OCI-LY1 (cell line): Measurements from ENCODE around the gene SLC11A1.

ENCODE experiments used
- H2AFZ ChIP-seq: fragments of 200-600 bp; sonication (generic), shearing (Covaris generic); 2 replicates; pipeline ENCODE4 v1.6.0; 2014; ENCODE audit warnings: antibody characterized with exemption, mild to moderate bottlenecking, low read length
- H3F3A ChIP-seq: fragments of 200-600 bp; sonication (generic), shearing (Covaris generic); 2 replicates; pipeline ENCODE4 v1.6.0; 2014; ENCODE audit warnings: mild to moderate bottlenecking, antibody characterized with exemption, low read length, moderate library complexity; ENCODE audit not compliant: insufficient read depth
- H3K27ac ChIP-seq: fragments of 200-600 bp; sonication (generic); 2 replicates; pipeline ENCODE4 v1.5.1; 2014; ENCODE audit warnings: low read length, mixed run types, mild to moderate bottlenecking, low read depth; ENCODE audit not compliant: poor library complexity, severe bottlenecking
- H3K27me3 ChIP-seq: fragments of 200-600 bp; sonication (generic); 2 replicates; pipeline ENCODE4 v1.6.0; 2014; ENCODE audit warnings: antibody characterized with exemption, mild to moderate bottlenecking, low read length, moderate library complexity; ENCODE audit not compliant: insufficient read depth
- H3K36me3 ChIP-seq: fragments of 200-600 bp; sonication (generic); 2 replicates; pipeline ENCODE4 v1.6.1; 2014; ENCODE audit warnings: mild to moderate bottlenecking, antibody characterized with exemption, low read length, moderate library complexity, mixed read lengths; ENCODE audit not compliant: insufficient read depth
- H3K4me1 ChIP-seq: fragments of 200-600 bp; sonication (generic); 2 replicates; pipeline ENCODE4 v1.5.1; 2014; ENCODE audit warnings: mild to moderate bottlenecking, low read length, moderate library complexity; ENCODE audit not compliant: insufficient read depth, severe bottlenecking
- H3K4me2 ChIP-seq: fragments of 200-600 bp; sonication (generic), shearing (Covaris generic); 2 replicates; pipeline ENCODE4 v1.6.1; 2014; ENCODE audit warnings: low read length
- H3K4me3 ChIP-seq: fragments of 200-600 bp; sonication (generic); 2 replicates; pipeline ENCODE4 v1.5.1; 2014; ENCODE audit warnings: low read length, low read depth, mild to moderate bottlenecking, mixed read lengths; ENCODE audit not compliant: poor library complexity, severe bottlenecking
- H3K79me2 ChIP-seq: fragments of 200-600 bp; shearing (Covaris generic); 2 replicates; pipeline ENCODE4 v1.6.1; 2016; ENCODE audit warnings: mixed run types, low read length, mixed read lengths; ENCODE audit not compliant: insufficient read depth
- H3K9ac ChIP-seq: fragments of 200-600 bp; sonication (generic), shearing (Covaris generic); 2 replicates; pipeline ENCODE4 v1.6.1; 2014; ENCODE audit warnings: mild to moderate bottlenecking, low read length, mixed read lengths
- H3K9me2 ChIP-seq: fragments of 200-600 bp; sonication (generic), shearing (Covaris generic); 2 replicates; pipeline ENCODE4 v1.6.1; 2014; ENCODE audit warnings: low read depth, mild to moderate bottlenecking, low read length, mixed read lengths
- H3K9me3 ChIP-seq: fragments of 200-600 bp; shearing (Covaris generic); 2 replicates; pipeline ENCODE4 v1.6.1; 2014; ENCODE audit warnings: low read length, mixed read lengths
- H4K20me1 ChIP-seq: fragments of 200-600 bp; sonication (generic), shearing (Covaris generic); 2 replicates; pipeline ENCODE4 v1.6.0; 2016; ENCODE audit warnings: mild to moderate bottlenecking, low read length; ENCODE audit not compliant: insufficient read depth
- EZH2 ChIP-seq: fragments of 200-600 bp; sonication (generic), shearing (Covaris generic); IDR thresholded peaks from 2 replicates; pipeline ENCODE4 v1.8.0; 2017; ENCODE audit warnings: borderline replicate concordance, mixed run types, mild to moderate bottlenecking, antibody characterized with exemption, low read length, moderate library complexity, mixed read lengths
- TF ChIP-seq, protein P1 (sequence below): fragments of 200-600 bp; sonication (generic), shearing (Covaris generic); IDR thresholded peaks from 2 replicates; pipeline ENCODE4 v1.5.1; 2017; ENCODE audit warnings: mild to moderate bottlenecking, antibody characterized with exemption, low read length, moderate library complexity, mixed read lengths

Gene SLC11A1

DNA sequence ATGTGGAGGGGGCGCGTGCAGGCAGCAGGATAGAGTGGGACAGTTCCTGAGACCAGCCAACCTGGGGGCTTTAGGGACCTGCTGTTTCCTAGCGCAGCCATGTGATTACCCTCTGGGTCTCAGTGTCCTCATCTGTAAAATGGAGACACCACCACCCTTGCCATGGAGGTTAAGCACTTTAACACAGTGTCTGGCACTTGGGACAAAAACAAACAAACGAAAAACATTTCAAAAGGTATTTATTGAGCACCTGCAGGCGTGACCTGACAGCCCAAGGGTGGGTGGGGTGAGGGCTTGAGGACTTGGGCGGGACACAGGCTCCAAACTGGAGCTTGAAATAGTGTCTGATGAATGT, 13.0 kb downstream of the SLC11A1 start:
- Histone ChIP-seq H3K79me2 (no peaks in the 10 kb centered on the region), H3F3A (no peaks in the 10 kb centered on the region; the same call in 1 of the 2 replicates), H3K9me3 (no peaks in the 10 kb centered on the region), H3K36me3 (no peaks in the 10 kb centered on the region), H4K20me1 (no peaks in the 10 kb centered on the region), H3K9me2 (no peaks in the 10 kb centered on the region), H3K27me3 (no peaks in the 10 kb centered on the region; the same call in 1 of the 2 replicates), H3K4me3 (no peak overlapping the region), H3K9ac (no peak overlapping the region), H3K4me2 (no peak overlapping the region), H3K27ac (no peak overlapping the region), H3K4me1 (peaks cover 34% of the 10 kb centered on the region), H2AFZ (no peak overlapping the region)
- no peak for TF ChIP-seq EZH2
- TF ChIP-seq, protein P1, sequence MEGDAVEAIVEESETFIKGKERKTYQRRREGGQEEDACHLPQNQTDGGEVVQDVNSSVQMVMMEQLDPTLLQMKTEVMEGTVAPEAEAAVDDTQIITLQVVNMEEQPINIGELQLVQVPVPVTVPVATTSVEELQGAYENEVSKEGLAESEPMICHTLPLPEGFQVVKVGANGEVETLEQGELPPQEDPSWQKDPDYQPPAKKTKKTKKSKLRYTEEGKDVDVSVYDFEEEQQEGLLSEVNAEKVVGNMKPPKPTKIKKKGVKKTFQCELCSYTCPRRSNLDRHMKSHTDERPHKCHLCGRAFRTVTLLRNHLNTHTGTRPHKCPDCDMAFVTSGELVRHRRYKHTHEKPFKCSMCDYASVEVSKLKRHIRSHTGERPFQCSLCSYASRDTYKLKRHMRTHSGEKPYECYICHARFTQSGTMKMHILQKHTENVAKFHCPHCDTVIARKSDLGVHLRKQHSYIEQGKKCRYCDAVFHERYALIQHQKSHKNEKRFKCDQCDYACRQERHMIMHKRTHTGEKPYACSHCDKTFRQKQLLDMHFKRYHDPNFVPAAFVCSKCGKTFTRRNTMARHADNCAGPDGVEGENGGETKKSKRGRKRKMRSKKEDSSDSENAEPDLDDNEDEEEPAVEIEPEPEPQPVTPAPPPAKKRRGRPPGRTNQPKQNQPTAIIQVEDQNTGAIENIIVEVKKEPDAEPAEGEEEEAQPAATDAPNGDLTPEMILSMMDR = no peak

DNA sequence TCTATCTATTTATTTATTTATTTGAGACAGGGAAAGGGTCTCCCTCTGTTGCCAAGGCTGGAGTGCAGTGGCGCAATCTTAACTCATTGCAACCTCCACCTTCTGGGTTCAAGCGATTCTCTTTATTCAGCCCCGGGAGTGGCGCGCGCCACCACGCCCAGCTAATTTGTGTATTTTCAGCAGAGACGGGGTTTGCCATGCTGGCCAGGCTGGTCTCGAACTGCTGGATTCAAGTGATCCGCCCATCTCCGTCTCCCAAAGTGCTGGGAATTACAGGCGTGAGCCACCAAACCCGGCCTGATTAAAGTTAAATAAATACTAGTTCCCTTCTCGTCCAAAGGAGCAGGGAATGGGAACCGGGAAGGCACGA, 13.4 kb downstream of the SLC11A1 start:
- peak overlapping the region; percentile 94 for H3K27ac ChIP-seq
- no peaks in the 10 kb centered on the region for H3K79me2 ChIP-seq
- peak overlapping the region; percentile 84 for H3K9ac ChIP-seq
- H3K9me3 ChIP-seq = no peaks in the 10 kb centered on the region
- no peaks in the 10 kb centered on the region for H4K20me1 ChIP-seq
- H3K9me2 ChIP-seq = no peaks in the 10 kb centered on the region
- H3K36me3 ChIP-seq = no peaks in the 10 kb centered on the region
- H2AFZ ChIP-seq = peak overlapping the region; percentile 17; the same call in 1 of the 2 replicates
- peak overlapping the region; percentile 71 for H3K4me3 ChIP-seq
- TF ChIP-seq, protein P1 = no peak
- no peak for TF ChIP-seq EZH2
- peaks cover 34% of the 10 kb centered on the region for H3K4me1 ChIP-seq
- H3K27me3 ChIP-seq = no peaks in the 10 kb centered on the region; the same call in 1 of the 2 replicates
- H3F3A ChIP-seq = no peaks in the 10 kb centered on the region; the same call in 1 of the 2 replicates
- H3K4me2 ChIP-seq = peak overlapping the region; percentile 77

DNA sequence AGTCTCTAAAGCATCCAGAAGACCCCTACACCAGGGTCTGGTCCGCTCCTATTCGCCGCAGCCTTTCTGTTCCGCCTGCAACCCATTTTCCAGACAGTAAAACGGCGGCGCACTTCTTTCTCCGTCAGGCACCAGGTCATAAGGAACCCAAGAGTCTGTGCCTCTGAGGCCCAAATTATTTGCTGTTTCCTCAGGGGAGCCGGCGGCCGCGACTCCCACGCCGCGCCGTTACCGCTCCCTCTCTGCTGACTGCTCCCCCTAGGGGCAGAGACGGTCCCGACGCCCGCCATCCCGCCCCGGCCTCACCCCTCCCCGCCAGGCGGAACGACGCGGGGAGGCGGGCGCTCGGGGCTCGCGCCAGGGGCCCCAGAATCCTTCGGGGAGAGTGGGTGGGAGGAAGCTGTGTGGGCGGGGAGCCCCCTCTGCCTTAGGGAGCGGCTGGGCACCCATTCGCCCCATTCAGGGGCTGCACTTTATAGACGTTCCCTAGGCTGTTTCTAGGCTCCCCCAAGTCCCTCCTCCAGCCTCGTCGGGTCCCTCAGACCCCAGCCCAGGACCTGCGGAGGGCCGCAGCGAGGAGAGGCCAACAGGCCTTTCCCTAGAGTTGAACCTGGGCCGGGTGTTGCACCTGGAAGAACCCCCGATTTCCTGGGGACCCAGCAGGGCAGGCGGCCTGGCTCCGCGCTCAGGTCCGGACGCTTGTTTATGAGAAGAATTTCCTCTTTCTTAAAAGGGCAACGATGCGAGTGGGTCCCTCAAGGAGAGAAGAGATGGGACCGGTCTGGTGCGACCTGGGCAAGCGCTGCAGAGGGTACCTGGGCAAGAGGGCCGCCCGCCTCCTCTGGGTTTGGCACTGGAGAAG, 14.0 kb downstream of the SLC11A1 start:
- peak overlapping the region; percentile 94 for H3K27ac ChIP-seq
- H3K9me3 ChIP-seq = no peaks in the 10 kb centered on the region
- H3K36me3 ChIP-seq = no peaks in the 10 kb centered on the region
- peak overlapping the region; percentile 67; the same call in 1 of the 2 replicates for H2AFZ ChIP-seq
- no peaks in the 10 kb centered on the region for H3K9me2 ChIP-seq
- no peaks in the 10 kb centered on the region; the same call in 1 of the 2 replicates for H3K27me3 ChIP-seq
- H4K20me1 ChIP-seq = no peaks in the 10 kb centered on the region
- no peaks in the 10 kb centered on the region; the same call in 1 of the 2 replicates for H3F3A ChIP-seq
- peak overlapping the region; percentile 71 for H3K4me3 ChIP-seq
- no peak for TF ChIP-seq EZH2
- TF ChIP-seq, protein P1 = peak; percentile 86
- H3K79me2 ChIP-seq = no peaks in the 10 kb centered on the region
- peak overlapping the region; percentile 77 for H3K4me2 ChIP-seq
- H3K4me1 ChIP-seq = peaks cover 36% of the 10 kb centered on the region
- peak overlapping the region; percentile 84 for H3K9ac ChIP-seq
